Measurements from ENCODE around the gene LONP2.

DNA sequence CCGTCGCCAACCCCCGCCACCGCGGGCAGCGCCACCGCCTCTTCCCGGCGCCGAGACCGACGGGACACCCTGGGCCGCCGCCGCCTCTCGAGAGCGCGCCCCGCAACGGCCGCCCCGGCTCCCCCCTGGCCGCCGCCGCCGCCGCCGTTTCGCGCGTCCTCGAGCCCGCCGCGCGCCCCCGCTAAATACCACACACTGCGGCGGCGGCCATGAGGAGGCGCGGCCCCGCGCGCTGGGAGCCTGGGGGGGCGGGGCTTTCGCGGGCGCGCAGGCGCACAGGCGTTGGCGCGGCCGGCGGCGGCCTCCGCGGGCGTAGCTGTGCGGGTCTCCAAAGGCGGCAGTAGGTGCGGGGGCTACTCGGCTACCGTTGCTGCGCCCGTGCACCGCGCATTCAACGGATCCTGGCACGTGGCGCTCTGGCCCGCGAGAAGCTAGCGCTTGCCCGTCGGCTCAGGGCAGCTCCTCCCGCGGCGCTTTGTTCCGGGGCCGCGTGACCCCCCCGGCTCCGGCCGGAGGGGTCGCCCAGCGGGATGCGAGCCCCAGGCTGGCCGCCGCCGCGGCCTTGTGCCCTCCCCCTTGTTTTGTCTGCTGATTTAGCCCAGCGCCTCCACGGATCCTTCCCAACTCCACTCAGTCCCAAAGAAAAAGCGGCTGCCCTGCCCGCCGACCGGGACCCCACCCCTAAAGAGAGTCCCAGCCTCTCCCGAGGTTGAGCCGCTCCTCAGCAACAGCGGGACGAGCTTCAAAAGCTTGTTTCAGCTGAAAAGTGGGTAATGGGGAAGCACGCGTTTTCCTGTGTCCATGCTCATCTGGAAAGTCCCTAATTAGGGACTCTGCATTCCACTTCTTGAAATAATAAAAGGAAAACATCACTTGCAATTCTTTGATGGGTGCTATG lies 141.4 kb downstream of the LONP2 start, which contains the start of gene SIAH1:
- TF ChIP-seq, protein P1, sequence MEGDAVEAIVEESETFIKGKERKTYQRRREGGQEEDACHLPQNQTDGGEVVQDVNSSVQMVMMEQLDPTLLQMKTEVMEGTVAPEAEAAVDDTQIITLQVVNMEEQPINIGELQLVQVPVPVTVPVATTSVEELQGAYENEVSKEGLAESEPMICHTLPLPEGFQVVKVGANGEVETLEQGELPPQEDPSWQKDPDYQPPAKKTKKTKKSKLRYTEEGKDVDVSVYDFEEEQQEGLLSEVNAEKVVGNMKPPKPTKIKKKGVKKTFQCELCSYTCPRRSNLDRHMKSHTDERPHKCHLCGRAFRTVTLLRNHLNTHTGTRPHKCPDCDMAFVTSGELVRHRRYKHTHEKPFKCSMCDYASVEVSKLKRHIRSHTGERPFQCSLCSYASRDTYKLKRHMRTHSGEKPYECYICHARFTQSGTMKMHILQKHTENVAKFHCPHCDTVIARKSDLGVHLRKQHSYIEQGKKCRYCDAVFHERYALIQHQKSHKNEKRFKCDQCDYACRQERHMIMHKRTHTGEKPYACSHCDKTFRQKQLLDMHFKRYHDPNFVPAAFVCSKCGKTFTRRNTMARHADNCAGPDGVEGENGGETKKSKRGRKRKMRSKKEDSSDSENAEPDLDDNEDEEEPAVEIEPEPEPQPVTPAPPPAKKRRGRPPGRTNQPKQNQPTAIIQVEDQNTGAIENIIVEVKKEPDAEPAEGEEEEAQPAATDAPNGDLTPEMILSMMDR (IDR thresholded peaks at IDR 0.05; ENCODE audit: insufficient read depth, low read length, poor library complexity, severe bottlenecking) = no peak
- TF ChIP-seq EZH2phosphoT487 (conservative IDR thresholded peaks at IDR 0.05; ENCODE audit: low read length) = no peak

Measured in SU-DHL-6 (cell line).